ENCODE data around the gene PROM1. TPM values are rescaled to one million over a fixed set of nuclear protein-coding genes. Genes with fewer than 3 reads are reported as not detected.

The PROM1 gene
- total and polyA plus RNA-seq, 2 of the 13 experiments (the other 11 are each of a cell fraction or from before 2014, with no cell fraction given), result 3.9 to 16.4 TPM

DNA sequence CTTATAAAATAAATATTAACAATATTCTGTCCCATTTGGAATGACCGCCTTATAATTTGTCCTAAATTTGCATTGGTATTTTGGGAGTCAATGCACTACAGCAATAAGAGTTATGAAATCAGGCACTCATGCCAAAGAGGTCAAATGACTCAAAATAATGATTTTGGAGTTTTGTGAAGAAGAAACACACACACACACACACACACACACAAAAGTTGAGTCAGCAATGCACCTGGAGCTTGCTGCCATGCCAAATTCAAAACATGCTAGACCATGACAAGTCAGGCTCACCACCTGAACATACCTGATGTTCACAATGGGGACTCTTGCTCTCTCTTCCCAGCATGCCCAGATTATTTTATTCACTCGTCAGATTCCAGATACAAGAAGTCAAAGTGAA is 56.7 kb downstream of the PROM1 start:
- Histone ChIP-seq H4K20me1 (ENCODE audit: insufficient read depth, low read length) (no peaks in the 10 kb centered on the region), H3K4me1 (ENCODE audit: insufficient read depth, low read length) (peaks cover 29% of the 10 kb centered on the region), H3K4me2 (ENCODE audit: low read depth, low read length) (no peak overlapping the region), H3K4me3 (replicated peaks in 1 of 3; ENCODE audit: insufficient read depth in 1 of 3, low read depth in 2 of 3, low read length in 3 of 3) (no peak overlapping the region), H3K9ac (ENCODE audit: insufficient read depth, low read depth, low read length) (no peak overlapping the region), H3K79me2 (ENCODE audit: insufficient read depth, low read length) (no peaks in the 10 kb centered on the region), H3K27ac (ENCODE audit: extremely low read length, insufficient read depth, low read length) (no peak overlapping the region), H3K27me3 (ENCODE audit: control insufficient read depth in 1 of 2, insufficient read depth in 2 of 2, low read length in 2 of 2) (no peaks in the 10 kb centered on the region), H2AFZ (ENCODE audit: low read length) (no peak overlapping the region), H3K36me3 (replicated peaks in 1 of 2; ENCODE audit: control insufficient read depth in 1 of 2, insufficient read depth in 2 of 2, low read length in 2 of 2) (no peaks in the 10 kb centered on the region), H3K9me3 (ENCODE audit: low read length) (no peaks in the 10 kb centered on the region)
- BruUV-seq (replicated peaks), result no TSS peak
- FAIRE-seq, result no peak
- POLR2A ChIA-PET, result no interaction called here
- no peak for ATAC-seq
- in situ Hi-C loops (cut with HindIII; ENCODE audit: extremely low pct_ligation_motif_present, low pct_unique_long_range_greater_than_20kb), result loop anchor here (5.0 kb wide), 2 partner anchors 175 to 240 kb away; no protein-coding TSS in a partner anchor
- CTCF ChIA-PET (ENCODE audit: low intra/inter-chr PET ratio, low total read pairs), result interaction anchor here (1.4 to 2.9 kb wide), 3 partner anchors 134 to 237 kb away, joined by 3 to 43 read pairs (median 16); no protein-coding TSS in a partner anchor
- WGBS (ENCODE audit: low lambda C conversion rate), result 75% methylated on average over 2 of the region's 2 CpGs
- intact Hi-C loops (cut with micrococcal nuclease; ENCODE audit: unreplicated experiment), result loop anchor here (5.0 kb wide), 1 partner anchor 415 kb away; no protein-coding TSS in a partner anchor
- no peak for TF ChIP-seq ZNF33B (CRISPR knock-in tag; IDR thresholded peaks at IDR 0.05)
- no peak for TF ChIP-seq ZNF792 (CRISPR knock-in tag; IDR thresholded peaks at IDR 0.05)
- TF ChIP-seq MAF1 (CRISPR knock-in tag; IDR thresholded peaks at IDR 0.05; ENCODE audit: borderline replicate concordance), result no peak
- TF ChIP-seq, protein P1, sequence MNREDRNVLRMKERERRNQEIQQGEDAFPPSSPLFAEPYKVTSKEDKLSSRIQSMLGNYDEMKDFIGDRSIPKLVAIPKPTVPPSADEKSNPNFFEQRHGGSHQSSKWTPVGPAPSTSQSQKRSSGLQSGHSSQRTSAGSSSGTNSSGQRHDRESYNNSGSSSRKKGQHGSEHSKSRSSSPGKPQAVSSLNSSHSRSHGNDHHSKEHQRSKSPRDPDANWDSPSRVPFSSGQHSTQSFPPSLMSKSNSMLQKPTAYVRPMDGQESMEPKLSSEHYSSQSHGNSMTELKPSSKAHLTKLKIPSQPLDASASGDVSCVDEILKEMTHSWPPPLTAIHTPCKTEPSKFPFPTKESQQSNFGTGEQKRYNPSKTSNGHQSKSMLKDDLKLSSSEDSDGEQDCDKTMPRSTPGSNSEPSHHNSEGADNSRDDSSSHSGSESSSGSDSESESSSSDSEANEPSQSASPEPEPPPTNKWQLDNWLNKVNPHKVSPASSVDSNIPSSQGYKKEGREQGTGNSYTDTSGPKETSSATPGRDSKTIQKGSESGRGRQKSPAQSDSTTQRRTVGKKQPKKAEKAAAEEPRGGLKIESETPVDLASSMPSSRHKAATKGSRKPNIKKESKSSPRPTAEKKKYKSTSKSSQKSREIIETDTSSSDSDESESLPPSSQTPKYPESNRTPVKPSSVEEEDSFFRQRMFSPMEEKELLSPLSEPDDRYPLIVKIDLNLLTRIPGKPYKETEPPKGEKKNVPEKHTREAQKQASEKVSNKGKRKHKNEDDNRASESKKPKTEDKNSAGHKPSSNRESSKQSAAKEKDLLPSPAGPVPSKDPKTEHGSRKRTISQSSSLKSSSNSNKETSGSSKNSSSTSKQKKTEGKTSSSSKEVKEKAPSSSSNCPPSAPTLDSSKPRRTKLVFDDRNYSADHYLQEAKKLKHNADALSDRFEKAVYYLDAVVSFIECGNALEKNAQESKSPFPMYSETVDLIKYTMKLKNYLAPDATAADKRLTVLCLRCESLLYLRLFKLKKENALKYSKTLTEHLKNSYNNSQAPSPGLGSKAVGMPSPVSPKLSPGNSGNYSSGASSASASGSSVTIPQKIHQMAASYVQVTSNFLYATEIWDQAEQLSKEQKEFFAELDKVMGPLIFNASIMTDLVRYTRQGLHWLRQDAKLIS (CRISPR knock-in tag; IDR thresholded peaks at IDR 0.05), result no peak
- TF ChIP-seq ZNF251 (CRISPR knock-in tag; IDR thresholded peaks at IDR 0.05), result no peak
- no peak for TF ChIP-seq YEATS4 (CRISPR knock-in tag; IDR thresholded peaks at IDR 0.05; ENCODE audit: borderline replicate concordance)
- no peak for TF ChIP-seq ZNF557 (CRISPR knock-in tag; IDR thresholded peaks at IDR 0.05)
- no peak for TF ChIP-seq NFKB2 (CRISPR knock-in tag; IDR thresholded peaks at IDR 0.05; ENCODE audit: borderline replicate concordance)
- TF ChIP-seq ZNF75D (CRISPR knock-in tag; IDR thresholded peaks at IDR 0.05; ENCODE audit: borderline replicate concordance), result no peak
- TF ChIP-seq MEIS1 (CRISPR knock-in tag; IDR thresholded peaks at IDR 0.05; ENCODE audit: borderline replicate concordance), result no peak
- TF ChIP-seq MED8 (CRISPR knock-in tag; IDR thresholded peaks at IDR 0.05; ENCODE audit: insufficient replicate concordance), result no peak
- no peak for DNase-seq (ENCODE audit: low spot score)

All from HepG2 (cell line).